ENCODE measurements around the gene SLC6A16. TPM values are rescaled to one million over a fixed set of nuclear protein-coding genes. Genes with fewer than 3 reads are reported as not detected.

Gene SLC6A16
- total RNA-seq, result 0.32 TPM in 1 of 2 replicates, not detected in the other

DNA sequence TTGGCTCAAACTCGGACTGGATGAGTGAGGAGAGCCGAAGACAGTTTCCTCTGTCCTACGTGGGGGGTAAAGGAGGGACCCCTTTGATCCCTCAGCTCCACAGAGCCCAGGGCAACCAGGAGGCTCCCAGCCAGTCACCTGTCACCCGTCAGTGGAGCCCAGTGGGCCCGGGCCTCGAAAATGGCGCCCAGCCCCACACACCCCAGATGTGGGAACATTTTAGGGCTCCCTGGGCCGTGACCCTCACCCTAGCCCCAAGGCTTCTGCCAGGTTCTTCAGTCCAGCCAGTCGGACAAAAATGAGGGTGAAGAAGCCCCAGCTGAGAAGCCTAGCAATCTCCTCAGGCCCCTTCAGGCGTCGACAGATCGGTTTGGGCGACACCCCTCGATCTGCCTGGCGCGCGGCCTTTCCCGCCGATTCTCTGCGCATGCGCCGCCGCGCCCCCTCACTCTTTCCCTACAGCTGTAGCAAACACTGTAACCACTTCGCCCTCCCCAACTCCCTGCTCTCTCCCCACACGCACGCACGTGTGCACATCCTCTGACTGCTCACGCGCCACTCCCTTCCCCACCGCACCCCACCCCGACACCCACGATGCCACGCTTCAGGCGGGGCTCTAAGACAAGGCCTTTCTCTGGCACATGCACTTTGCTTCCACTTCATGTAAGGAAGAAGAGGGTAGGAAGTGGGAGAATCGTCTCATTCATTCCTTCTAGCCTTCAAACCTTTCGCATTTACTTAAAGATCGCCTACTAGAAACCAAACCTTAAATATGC lies at the start of gene SLC6A16:
Gene SLC6A16 (minus strand): TSS at position 391 of the 776 bp plus-strand sequence. CDS start 13,844 bp downstream, outside the sequence.

DNA sequence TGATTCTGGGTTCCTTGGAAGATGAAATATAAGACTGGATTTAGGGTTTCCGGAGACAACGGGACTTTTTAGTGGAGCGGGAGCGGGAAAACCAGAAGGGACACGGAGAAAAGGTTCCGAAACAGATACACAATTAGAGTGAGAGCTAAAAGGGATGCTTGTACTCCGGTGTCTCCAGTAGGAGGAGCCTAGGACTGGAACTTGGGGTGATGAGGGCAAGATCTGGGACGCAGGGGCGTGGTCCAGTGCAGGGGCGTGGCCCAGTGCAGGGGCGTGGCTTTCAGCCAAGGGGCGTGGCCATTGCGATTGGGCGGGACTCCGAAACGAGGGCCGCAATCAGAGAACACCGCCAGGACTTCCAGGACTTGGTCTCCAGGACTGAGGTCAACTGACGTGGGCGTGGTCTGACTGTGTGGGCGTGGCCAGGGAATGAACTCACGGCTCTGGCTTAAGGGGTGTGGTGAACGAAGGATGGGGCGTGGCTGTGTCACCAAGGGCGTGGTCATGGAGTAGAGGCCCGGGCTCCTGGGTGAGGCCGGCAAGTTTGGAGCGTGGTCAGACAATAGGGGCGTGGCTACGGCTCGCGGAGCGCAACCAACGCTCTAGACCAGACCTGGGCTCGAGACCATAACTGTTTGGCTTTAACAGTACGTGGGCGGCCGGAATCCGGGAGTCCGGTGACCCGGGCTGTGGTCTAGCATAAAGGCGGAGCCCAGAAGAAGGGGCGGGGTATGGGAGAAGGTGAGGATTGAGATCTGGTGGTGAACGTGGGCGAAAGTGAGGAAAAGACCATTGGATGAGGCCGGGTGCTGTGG lies 38.5 kb upstream of the SLC6A16 start, which contains the start of gene DKKL1:
Gene DKKL1 (plus strand): TSS at position 610 of the 815 bp plus-strand sequence. CDS start 122 bp downstream, at position 732.

DNA sequence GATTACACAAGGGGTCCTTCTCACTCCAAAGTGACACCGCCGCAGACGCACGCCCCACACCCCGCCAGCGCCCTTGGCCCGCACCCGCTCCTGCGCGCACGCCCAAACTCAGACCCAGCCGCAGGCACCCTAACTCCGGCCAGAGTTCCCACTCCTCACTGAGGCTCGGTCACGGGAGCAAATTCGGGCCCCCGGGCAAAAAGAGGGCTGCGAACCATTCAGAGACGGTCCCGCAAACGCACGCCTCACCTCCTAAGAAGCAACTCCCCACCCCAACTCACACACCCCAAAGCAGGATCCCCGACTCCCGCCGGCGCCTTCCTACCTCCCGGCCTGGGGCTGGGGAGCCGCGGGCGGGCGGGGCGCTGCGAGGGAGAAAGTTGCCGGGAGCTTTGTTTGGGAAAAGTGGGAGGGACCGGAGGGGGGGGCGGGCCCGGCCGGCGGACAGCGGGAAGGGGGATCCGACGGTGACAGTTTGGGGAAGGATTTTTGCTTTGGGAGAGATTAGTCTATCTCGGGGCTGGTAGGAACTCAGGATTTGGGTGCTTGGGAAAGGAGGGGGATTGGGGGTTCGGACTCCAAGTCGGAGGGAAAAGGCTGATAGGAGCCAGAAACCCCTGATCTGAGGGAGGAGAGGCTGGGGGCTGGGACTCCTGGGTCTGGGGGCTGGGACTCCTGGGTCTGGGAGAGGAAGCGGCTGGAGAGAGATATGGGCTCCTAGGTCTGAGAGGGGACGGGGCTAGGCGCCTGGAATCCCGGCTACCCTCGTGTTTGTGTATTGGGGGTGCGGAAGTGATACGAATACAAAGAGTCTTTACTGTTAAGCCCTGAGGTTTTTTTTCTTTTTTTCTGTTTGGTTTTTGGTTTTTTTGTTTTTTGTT lies 37.3 kb upstream of the SLC6A16 start, which contains the start of gene TEAD2:
Gene TEAD2 (minus strand): TSS at position 369 of the 881 bp plus-strand sequence. CDS start 2,341 bp downstream, outside the sequence.

DNA sequence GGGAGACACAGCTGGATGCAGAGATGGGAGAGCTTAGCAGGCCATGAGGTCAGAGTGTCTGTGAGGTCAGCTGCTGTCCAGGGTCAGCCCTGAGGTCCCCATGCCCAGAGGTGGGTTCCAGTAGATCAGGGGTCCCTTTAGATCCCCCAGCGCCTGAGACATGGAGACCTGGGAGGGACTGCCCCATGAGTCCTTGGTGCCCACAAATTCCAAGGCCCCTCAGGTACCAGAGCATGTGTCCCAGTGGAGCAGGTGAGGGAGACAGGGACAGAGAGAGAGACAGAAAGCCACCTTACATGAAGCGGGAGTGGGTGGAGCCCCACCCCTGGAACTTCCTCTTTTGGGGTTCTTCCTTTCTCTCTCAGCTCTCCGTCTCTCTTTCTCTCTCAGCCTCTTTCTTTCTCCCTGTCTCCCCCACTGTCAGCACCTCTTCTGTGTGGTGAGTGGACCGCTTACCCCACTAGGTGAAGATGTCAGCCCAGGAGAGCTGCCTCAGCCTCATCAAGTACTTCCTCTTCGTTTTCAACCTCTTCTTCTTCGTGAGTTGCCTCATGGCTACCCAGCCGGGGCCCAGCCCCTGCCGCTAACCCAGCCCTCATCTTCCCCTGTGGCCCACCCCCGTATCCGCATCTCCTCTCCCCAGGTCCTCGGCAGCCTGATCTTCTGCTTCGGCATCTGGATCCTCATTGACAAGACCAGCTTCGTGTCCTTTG lies 10.2 kb upstream of the SLC6A16 start, which contains the start of gene CD37:
Gene CD37 (plus strand): TSS at position 336 of the 713 bp plus-strand sequence. CDS start 135 bp downstream, at position 471.

Small RNA genes lying within 50 kb of the gene (small RNA-seq; reads per million reads assigned to genes)
- gene MIR4324, result not detected

Other genes with a start within 250 kb of the SLC6A16 start
- 85.6 and 88.4 TPM in 2 replicates for gene SNRNP70, start 239.7 kb downstream of the SLC6A16 start, total RNA-seq
- 2.8 and 3.7 TPM in 2 replicates for gene LIN7B, start 210.8 kb downstream of the SLC6A16 start, total RNA-seq
- 0.26 and 0.65 TPM in 2 replicates for gene C19orf73, start 206.0 kb downstream of the SLC6A16 start, total RNA-seq
- 0.91 and 1.4 TPM in 2 replicates for gene PPFIA3, start 205.6 kb downstream of the SLC6A16 start, total RNA-seq
- gene HRC, start 169.8 kb downstream of the SLC6A16 start, total RNA-seq, result not detected in 2 replicates
- gene TRPM4, start 167.4 kb downstream of the SLC6A16 start, total RNA-seq, result 13.4 and 17.0 TPM in 2 replicates
- not detected in 2 replicates for gene CD37, start 10.2 kb upstream of the SLC6A16 start, total RNA-seq
- gene TEAD2, start 37.2 kb upstream of the SLC6A16 start, total RNA-seq, result 21.3 and 25.6 TPM in 2 replicates
- gene DKKL1, start 38.7 kb upstream of the SLC6A16 start, total RNA-seq, result 0.26 TPM in 1 of 2 replicates, not detected in the other
- gene KASH5, start 63.1 kb upstream of the SLC6A16 start, total RNA-seq, result not detected in 2 replicates
- gene PTH2, start 98.2 kb upstream of the SLC6A16 start, total RNA-seq, result not detected in 2 replicates
- gene GFY, start 100.2 kb upstream of the SLC6A16 start, total RNA-seq, result not detected in 2 replicates
- under 0.01 TPM in 1 of 2 replicates, not detected in the other for gene SLC17A7, start 116.3 kb upstream of the SLC6A16 start, total RNA-seq
- gene PIH1D1, start 126.6 kb upstream of the SLC6A16 start, total RNA-seq, result 59.1 and 62.8 TPM in 2 replicates
- gene ALDH16A1, start 128.0 kb upstream of the SLC6A16 start, total RNA-seq, result 19.7 and 22.1 TPM in 2 replicates
- 5.0 and 5.2 TPM in 2 replicates for gene FLT3LG, start 149.0 kb upstream of the SLC6A16 start, total RNA-seq
- gene RPL13A, start 162.4 kb upstream of the SLC6A16 start, total RNA-seq, result 1,376 and 2,288 TPM in 2 replicates
- gene RPS11, start 171.2 kb upstream of the SLC6A16 start, total RNA-seq, result 2,902 and 3,041 TPM in 2 replicates
- 50.0 and 52.4 TPM in 2 replicates for gene FCGRT, start 187.5 kb upstream of the SLC6A16 start, total RNA-seq
- gene RCN3, start 202.8 kb upstream of the SLC6A16 start, total RNA-seq, result 221 and 248 TPM in 2 replicates

All from articular chondrocyte of knee joint (primary cell).